ENCODE measurements around the gene LIMA1.

DNA sequence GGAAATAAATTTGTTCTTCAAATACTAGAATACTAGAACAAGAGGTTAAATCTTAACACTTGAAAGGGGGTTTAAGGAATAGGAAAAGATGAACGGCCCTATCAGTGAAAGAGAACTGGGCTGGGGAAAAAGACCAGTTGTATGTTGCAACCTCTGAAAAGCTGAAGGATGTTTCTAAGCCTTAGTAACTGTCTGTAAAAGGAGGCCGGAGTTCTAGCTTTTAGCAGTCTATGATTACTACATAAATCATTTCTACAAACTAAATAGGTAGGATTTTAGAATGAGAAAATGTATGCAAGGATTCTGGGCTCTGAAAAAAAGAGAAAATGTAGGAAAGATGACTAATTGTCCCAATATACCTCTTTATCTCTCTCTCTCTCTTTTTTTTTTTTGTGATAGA lies 121.1 kb downstream of the LIMA1 start:
- TF ChIP-seq CTCF (IDR thresholded peaks at IDR 0.05; ENCODE audit: insufficient read depth, low read length, poor library complexity, severe bottlenecking) (no peak), EZH2phosphoT487 (conservative IDR thresholded peaks at IDR 0.05; ENCODE audit: low read length) (no peak)
